Effector memory CD8-positive, alpha-beta T cell (primary cell): ENCODE data around the gene FSIP1.
A peak's percentile ranks its signal among the peaks of the same experiment; 100 is the strongest.

ENCODE experiments used
- ATAC-seq: fragments of 150-1000 bp; cut with Tn5 transposase; replicated peaks from 2 replicates; pipeline ENCODE4 v1.10.0; 2021; ENCODE audit warnings: mild to moderate bottlenecking, moderate library complexity
- DNase-seq, 3 experiments: peaks; one replicate each; pipeline ENCODE4 v3.0.0; 2021
- H3K27ac Mint-ChIP-seq, 2 donors: one replicate each; pipeline ENCODE4 v1.8.0; 2022; ENCODE audit warnings: mild to moderate bottlenecking in 2 of 2, mixed read lengths in 2 of 2, moderate library complexity in 2 of 2
- H3K27me3 Mint-ChIP-seq, 2 donors: one replicate each; pipeline ENCODE4 v1.8.0; 2022; ENCODE audit warnings: mixed read lengths in 2 of 2
- H3K36me3 Mint-ChIP-seq: one replicate; pipeline ENCODE4 v1.8.0; 2022; ENCODE audit warnings: mild to moderate bottlenecking, moderate library complexity, mixed read lengths; ENCODE audit not compliant: insufficient read depth
- H3K4me1 Mint-ChIP-seq, 2 donors: one replicate each; pipeline ENCODE4 v1.8.0; 2022; ENCODE audit warnings: low read depth in 2 of 2, mixed read lengths in 2 of 2
- H3K4me3 Mint-ChIP-seq, 2 donors: one replicate each; pipeline ENCODE4 v1.8.0; 2022; ENCODE audit warnings: mild to moderate bottlenecking in 2 of 2, mixed read lengths in 2 of 2, moderate library complexity in 2 of 2
- H3K9me3 Mint-ChIP-seq, 2 donors: one replicate each; pipeline ENCODE4 v1.8.0; 2022; ENCODE audit warnings: mixed read lengths in 2 of 2

Gene FSIP1

DNA sequence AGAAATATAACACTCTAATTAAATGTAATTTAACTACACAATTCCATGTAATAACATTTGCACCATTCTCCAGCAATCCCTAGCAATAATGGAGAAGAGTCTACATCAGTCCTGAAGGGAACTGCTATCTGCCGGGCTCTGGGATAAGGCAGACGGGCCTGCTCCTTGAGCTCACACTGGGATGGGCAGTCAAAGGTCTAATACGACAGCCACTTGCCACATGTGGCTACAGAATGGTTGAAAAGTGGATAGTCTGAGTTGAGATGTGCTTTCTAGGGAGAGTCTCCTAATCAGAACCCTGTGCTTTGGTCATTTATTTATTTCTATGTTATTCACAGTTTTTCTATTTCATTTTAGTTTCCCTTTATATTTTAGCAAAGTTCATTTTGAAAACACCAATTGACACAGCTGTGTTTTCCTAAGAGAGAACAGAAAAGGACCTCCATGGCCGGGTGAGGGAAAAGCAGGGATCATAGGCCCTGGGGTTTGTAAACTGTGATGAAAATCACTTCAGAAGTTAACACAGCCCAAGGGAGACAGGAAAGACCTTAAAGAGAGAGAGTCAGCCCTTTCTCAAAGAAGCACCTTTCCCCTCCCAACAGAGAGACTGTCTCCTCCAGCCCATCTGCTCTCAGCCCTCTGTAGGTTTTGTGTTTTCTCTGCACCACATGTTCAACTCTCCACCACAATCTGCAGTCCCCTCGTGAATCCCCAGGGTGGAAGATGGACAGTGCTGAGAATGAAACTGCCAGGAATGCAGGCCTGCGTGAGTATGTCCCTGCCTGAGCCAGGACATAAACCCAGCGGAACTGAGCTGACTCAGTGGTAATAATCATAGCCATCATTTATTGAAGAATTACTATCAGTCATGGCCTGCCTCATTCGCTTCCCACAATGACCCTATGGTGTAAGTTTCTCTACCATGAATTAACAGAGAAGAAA lies 11.6 kb downstream of the FSIP1 start:
- H3K9me3 Mint-ChIP-seq = no peaks in the 10 kb centered on the region
- peak overlapping the region in 1 of 2 donors; percentile 9 for H3K27ac Mint-ChIP-seq
- peaks cover 0 to 7% of the 10 kb centered on the region in 2 donors for H3K4me1 Mint-ChIP-seq
- DNase-seq (no peak), ATAC-seq (no peak)
- no peaks in the 10 kb centered on the region for H3K27me3 Mint-ChIP-seq
- H3K4me3 Mint-ChIP-seq = no peak overlapping the region
- H3K36me3 Mint-ChIP-seq = peaks cover 5% of the 10 kb centered on the region

DNA sequence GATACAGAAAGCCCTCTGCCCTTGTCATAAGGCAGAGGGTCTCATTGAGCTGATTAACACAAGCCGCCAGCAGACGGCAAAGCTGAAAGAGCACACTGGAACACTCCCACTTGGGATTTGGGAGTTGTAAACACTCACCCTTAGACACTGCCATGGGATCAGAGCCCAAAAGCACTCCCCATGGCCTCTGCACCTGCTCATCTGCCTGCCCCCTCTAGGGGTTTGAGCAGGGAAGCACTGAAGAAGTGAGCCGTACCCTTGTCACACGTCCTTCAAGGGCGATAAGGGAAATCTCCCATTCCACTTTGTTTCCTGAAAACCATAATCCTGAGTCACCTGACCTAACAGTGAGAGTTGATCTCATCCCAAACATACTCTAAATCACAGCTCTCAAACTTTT lies 14.7 kb downstream of the FSIP1 start:
- ATAC-seq (no peak), DNase-seq (no peak)
- no peak overlapping the region for H3K27ac Mint-ChIP-seq
- no peaks in the 10 kb centered on the region for H3K27me3 Mint-ChIP-seq
- H3K9me3 Mint-ChIP-seq = no peaks in the 10 kb centered on the region
- no peak overlapping the region for H3K4me3 Mint-ChIP-seq
- peaks cover 0 to 4% of the 10 kb centered on the region in 2 donors for H3K4me1 Mint-ChIP-seq
- no peaks in the 10 kb centered on the region for H3K36me3 Mint-ChIP-seq

DNA sequence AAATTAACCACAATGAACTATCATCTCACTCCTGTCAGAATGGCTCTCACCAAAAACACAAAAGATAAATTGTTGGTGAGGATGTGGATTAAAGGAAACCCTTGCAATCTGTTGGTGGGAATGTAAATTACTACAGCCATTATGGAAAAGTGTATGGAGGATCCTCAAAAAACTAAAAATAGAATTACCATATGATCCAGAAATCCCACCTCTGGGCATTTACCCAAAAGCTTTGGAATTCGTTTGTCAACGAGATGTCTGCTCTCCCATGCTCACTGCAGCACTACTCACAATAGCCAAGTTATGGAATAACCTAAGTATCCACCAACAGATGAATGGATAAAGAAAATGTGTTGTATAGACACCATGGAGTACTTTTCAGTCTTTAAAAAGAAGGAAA lies 21.6 kb downstream of the FSIP1 start:
- no peak for DNase-seq
- Mint-ChIP-seq H3K36me3 (no peaks in the 10 kb centered on the region), H3K4me3 (no peak overlapping the region), H3K9me3 (no peaks in the 10 kb centered on the region), H3K4me1 (no peaks in the 10 kb centered on the region), H3K27ac (no peak overlapping the region), H3K27me3 (no peaks in the 10 kb centered on the region)
- no peak for ATAC-seq

DNA sequence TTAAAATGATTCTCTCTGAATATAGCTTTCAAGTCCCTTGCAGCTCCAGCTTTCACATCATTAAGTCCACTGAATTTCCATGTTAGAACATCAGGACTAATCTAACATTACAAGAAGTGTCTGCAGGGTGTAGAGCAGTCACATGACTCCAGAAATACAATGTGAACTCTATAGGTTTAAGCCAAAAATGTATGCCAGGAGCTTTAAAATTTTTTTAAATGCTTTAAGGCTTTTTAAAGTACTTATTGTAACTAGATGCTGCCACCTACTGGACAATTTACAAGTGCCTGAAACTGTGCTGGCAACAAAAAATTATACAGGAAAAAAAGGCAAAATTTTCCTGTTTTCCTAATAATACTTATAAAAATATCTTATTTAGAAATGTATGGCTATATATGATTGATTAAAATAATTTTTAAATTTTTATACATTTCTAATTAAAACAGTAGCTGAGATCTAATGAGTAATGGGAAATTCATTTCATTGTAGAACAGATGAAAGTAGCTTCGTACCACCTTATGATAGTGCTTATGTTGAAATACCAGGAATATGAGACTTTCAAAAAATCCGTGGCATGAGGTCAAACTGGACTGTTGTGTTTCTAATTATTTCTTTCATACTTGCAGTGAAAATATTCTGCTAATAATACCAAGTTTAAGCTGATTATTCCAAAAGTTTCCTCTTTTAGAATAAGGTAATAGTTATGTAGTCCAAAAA lies 25.7 kb downstream of the FSIP1 start:
- H3K36me3 Mint-ChIP-seq = no peaks in the 10 kb centered on the region
- no peak overlapping the region for H3K27ac Mint-ChIP-seq
- ATAC-seq (peak; percentile 32), DNase-seq (peak; percentile 33 to 45 (median 41))
- no peaks in the 10 kb centered on the region for H3K9me3 Mint-ChIP-seq
- H3K4me3 Mint-ChIP-seq = no peak overlapping the region
- no peaks in the 10 kb centered on the region for H3K27me3 Mint-ChIP-seq
- no peaks in the 10 kb centered on the region for H3K4me1 Mint-ChIP-seq

DNA sequence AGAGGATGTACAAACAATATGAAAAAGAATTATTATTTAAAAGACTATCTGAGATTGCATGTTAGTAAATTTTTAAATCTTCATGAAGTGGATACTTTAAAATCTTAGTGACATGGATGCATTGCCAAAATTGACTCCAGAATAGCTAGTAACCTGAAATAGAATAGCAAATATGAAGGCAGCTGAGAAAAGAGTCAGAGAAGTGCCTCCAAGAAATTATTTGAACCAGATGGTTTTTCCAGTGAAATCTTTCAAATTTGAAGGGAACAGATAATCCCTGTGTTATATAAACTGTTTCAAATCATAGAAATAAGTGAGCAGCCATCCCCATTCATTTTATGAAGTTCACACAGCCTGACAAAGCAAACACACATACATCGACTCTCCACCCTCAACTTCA lies 29.6 kb downstream of the FSIP1 start:
- Mint-ChIP-seq H3K9me3 (no peaks in the 10 kb centered on the region), H3K4me3 (no peak overlapping the region), H3K27ac (no peak overlapping the region), H3K27me3 (no peaks in the 10 kb centered on the region), H3K4me1 (no peaks in the 10 kb centered on the region), H3K36me3 (no peaks in the 10 kb centered on the region)
- no peak for DNase-seq
- ATAC-seq = no peak

DNA sequence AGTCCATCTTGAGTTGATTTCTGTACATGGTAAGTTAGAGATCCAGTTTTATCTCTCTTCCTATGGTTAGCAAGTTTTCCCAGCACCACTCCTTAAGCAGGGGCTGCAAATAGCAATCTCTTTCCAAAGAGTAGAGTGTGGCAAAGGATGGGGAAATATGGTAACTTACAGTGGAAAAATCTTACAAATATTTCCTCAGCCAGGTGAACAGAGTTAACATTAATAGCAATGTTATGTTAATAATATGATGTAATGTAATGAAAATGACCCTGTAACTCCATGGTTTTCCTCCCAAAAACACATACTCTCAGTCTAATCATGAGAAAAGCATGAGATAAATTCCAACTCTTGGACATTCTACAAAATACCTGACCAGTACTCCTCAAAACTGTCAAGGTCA lies 30.4 kb downstream of the FSIP1 start:
- Mint-ChIP-seq H3K27ac (no peak overlapping the region), H3K36me3 (no peaks in the 10 kb centered on the region), H3K27me3 (no peaks in the 10 kb centered on the region), H3K4me3 (no peak overlapping the region), H3K9me3 (no peaks in the 10 kb centered on the region), H3K4me1 (no peaks in the 10 kb centered on the region)
- DNase-seq (no peak), ATAC-seq (no peak)

DNA sequence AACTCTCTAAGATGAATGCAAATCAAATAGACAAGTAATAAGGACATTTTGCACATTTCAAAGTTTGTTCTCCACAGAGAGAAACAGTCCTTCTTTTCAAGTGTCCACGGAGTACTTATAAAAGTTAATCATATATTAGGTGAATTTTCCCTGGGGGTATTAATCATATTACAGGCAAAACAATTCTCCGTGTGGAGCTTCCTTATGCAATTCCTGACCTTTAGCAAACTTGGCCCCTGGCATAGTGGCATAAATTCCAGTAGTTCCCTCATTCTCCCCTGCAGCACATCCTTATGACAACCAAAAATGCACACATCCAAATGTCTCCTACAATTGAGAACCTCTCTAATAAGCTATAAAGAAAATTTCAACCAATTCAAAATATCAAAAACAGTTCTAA lies 34.4 kb downstream of the FSIP1 start:
- no peak for ATAC-seq
- Mint-ChIP-seq H3K9me3 (no peaks in the 10 kb centered on the region), H3K27ac (no peak overlapping the region), H3K4me3 (no peak overlapping the region), H3K36me3 (no peaks in the 10 kb centered on the region), H3K4me1 (peaks cover 0 to 2% of the 10 kb centered on the region in 2 donors), H3K27me3 (peaks cover 4 to 9% of the 10 kb centered on the region in 2 donors)
- DNase-seq = no peak

DNA sequence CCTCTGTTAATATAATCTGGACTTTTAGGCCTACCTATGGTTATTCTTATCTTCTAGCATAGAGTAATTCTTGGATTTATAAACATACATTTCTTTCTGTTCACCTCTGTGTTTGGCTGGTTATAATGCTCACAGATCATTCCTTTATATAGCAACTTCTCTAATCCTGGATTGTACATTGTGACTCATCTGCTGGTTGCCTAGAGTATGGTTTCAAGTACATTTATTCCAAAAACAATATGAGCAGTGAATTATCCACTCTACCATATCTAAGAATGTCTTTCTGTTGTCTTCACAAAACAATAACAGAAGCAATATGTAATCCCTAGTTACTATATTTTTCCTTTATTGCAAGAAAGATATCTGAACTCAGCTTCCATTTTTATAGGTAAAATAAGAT lies 35.3 kb downstream of the FSIP1 start:
- Mint-ChIP-seq H3K36me3 (no peaks in the 10 kb centered on the region), H3K27ac (no peak overlapping the region), H3K4me3 (no peak overlapping the region), H3K27me3 (peaks cover 4 to 9% of the 10 kb centered on the region in 2 donors), H3K4me1 (peaks cover 0 to 2% of the 10 kb centered on the region in 2 donors), H3K9me3 (no peaks in the 10 kb centered on the region)
- DNase-seq = no peak
- no peak for ATAC-seq

DNA sequence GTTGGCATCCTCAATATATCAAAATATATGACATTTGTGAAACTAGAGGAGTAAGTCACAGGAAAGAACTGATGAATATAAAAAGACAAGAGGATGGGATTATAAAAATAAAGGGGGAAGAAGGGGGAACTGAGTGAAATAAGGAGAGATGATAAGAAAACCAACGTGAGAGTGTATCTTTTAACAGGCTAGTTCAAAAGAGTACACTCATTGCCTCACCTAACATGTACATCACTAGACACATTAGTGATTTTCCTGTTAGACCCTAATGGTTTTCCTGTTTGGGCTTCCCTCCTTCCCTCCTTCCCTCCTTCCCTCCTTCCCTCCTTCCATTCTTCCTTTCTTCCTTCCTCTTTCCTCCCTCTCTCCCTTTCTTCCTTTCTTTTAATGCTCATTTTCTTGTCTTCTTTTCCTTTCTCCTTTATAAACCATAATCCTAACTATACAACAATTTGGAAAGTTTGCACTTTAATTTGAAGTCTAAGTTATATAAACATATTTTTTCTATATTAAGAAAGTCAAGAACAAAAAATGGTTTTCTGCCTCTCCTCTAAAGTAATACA lies 35.8 kb downstream of the FSIP1 start:
- peaks cover 4 to 9% of the 10 kb centered on the region in 2 donors for H3K27me3 Mint-ChIP-seq
- H3K36me3 Mint-ChIP-seq = no peaks in the 10 kb centered on the region
- no peaks in the 10 kb centered on the region for H3K9me3 Mint-ChIP-seq
- ATAC-seq (no peak), DNase-seq (no peak)
- no peak overlapping the region for H3K4me3 Mint-ChIP-seq
- no peak overlapping the region for H3K27ac Mint-ChIP-seq
- peaks cover 0 to 2% of the 10 kb centered on the region in 2 donors for H3K4me1 Mint-ChIP-seq

DNA sequence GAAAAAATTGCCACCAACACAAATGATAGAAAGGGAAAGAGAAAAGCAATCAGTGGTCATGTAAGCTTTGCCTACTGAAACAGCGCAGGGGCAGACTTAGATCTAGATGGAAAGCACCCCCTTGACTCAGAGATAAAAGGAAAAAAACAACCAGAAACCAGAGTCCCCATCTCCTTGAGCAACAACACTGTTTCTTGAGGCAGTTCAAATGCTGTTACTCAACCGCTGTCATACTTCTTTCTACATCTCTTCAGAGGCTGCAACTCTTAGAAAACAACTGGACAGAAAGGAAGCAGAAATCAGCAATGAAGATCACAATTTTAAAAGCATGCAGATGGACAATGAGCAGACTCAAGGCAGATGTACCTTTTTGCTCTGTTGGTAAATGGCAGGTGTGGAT lies 36.5 kb downstream of the FSIP1 start:
- no peak for ATAC-seq
- peaks cover 0 to 2% of the 10 kb centered on the region in 2 donors for H3K4me1 Mint-ChIP-seq
- peaks cover 4 to 9% of the 10 kb centered on the region in 2 donors for H3K27me3 Mint-ChIP-seq
- H3K36me3 Mint-ChIP-seq = no peaks in the 10 kb centered on the region
- no peak overlapping the region for H3K4me3 Mint-ChIP-seq
- DNase-seq = no peak
- H3K27ac Mint-ChIP-seq = no peak overlapping the region
- no peaks in the 10 kb centered on the region for H3K9me3 Mint-ChIP-seq

DNA sequence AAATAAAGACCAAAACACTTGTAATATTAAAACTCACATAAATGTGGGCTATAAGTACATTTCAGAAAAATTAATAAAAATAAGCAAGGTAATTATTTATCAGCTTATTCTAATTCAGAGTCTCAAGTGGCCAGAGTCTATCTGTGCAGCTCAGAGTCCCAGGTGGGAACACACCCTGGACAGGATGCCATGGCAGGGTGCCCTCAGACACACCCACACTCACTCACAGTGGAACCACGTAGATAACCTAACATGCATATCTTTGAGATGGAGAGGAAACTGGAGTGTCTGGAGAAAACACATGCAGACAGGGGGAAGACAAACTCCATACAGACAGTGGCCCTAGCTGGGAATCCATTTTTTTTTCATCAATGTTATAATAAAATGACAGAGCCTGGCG lies 37.2 kb downstream of the FSIP1 start:
- Mint-ChIP-seq H3K27ac (no peak overlapping the region), H3K4me1 (peaks cover 0 to 2% of the 10 kb centered on the region in 2 donors), H3K27me3 (peaks cover 4 to 9% of the 10 kb centered on the region in 2 donors), H3K36me3 (no peaks in the 10 kb centered on the region), H3K9me3 (no peaks in the 10 kb centered on the region), H3K4me3 (no peak overlapping the region)
- DNase-seq = no peak
- no peak for ATAC-seq

DNA sequence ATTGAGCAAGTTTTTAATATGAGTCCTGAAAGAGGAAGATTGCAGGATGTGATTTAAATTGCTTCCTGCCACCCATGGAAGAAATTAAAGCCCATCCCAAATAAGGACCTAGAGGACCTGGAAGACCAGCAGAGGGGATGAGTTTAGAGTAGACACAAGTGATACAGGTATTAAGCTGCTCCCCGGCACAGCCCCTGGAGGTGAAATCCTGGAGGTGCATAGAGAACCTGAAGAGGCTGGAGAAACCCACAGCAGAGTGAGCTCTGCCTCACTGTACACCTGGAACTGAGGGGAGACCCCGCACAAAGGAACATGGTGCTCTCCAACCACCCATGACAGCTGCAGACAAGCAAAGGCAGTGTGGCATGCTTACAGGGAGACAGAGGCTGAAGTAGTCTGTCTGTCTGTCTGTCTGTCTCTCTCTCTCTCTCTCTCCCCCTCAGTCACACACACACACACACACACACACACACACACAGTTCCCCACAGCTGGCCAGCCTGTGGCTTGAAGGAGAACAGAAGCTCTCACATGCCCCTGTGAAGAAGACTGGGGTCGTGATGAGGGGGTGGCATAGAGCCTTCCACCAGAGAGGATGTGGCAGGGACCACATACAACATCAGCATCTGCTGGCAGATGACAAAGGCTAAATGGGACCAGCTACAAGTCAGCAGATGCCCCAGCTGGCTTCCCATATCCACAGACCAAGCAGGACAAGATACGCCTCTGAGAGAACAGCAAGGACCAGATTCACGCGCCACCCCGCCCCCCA lies 38.1 kb downstream of the FSIP1 start:
- Mint-ChIP-seq H3K27ac (no peak overlapping the region), H3K9me3 (no peaks in the 10 kb centered on the region), H3K4me3 (no peak overlapping the region), H3K4me1 (peaks cover 0 to 2% of the 10 kb centered on the region in 2 donors), H3K27me3 (peaks cover 4 to 9% of the 10 kb centered on the region in 2 donors), H3K36me3 (no peaks in the 10 kb centered on the region)
- peak; percentile 24 for ATAC-seq
- DNase-seq = no peak

DNA sequence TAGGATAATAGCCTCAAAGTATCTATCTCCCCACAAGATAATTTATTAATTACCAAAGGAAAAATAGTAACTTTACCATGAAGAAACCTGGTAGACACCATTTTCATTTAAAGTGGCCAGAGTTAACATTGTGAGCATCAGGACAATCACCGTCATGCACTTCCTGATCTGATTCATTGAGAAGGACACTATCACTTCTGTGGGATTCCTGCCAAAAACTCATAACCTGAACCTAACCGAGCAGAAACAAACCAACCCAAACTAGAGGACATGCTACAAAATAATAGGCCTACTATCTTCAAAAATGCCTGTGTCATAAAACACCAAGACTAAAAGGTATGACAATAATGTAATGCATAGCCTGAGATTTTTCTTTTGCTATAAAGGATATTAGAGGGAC lies 39.0 kb downstream of the FSIP1 start:
- H3K27me3 Mint-ChIP-seq = peaks cover 4 to 9% of the 10 kb centered on the region in 2 donors
- ATAC-seq (no peak), DNase-seq (no peak)
- no peaks in the 10 kb centered on the region for H3K36me3 Mint-ChIP-seq
- H3K4me3 Mint-ChIP-seq = no peak overlapping the region
- H3K9me3 Mint-ChIP-seq = no peaks in the 10 kb centered on the region
- H3K27ac Mint-ChIP-seq = no peak overlapping the region
- peaks cover 0 to 2% of the 10 kb centered on the region in 2 donors for H3K4me1 Mint-ChIP-seq
